ENCODE data around the gene VMP1. TPM values are rescaled to one million over a fixed set of nuclear protein-coding genes. Genes with fewer than 3 reads are reported as not detected.
A peak's percentile ranks its signal among the peaks of the same experiment; 100 is the strongest.
"Not testable (repeated sequence)": the region's sequence is repeated elsewhere in the genome, so short reads cannot be mapped to it uniquely, and the experiment has no call there.

The VMP1 gene
- polyA plus RNA-seq, 3 donors = 90.1 to 126 (median 108) TPM

GRCh38 chr17:59815965-59816364, 108.5 kb downstream of the VMP1 start:
- DNase-seq (ENCODE audit: extremely low read depth in 1 of 11, low read depth in 9 of 11, low spot score in 4 of 11) = no peak

GRCh38 chr17:59825533-59826322, 118.3 kb downstream of the VMP1 start:
- DNase-seq (ENCODE audit: extremely low read depth in 1 of 11, low read depth in 9 of 11, low spot score in 4 of 11) = no peak

- DNase-seq (ENCODE audit: extremely low read depth in 1 of 11, low read depth in 9 of 11, low spot score in 4 of 11) = no peak
These were observed 119.4 kb downstream of the VMP1 start for GRCh38 chr17:59826706-59827453.

- DNase-seq (ENCODE audit: extremely low read depth in 1 of 11, low read depth in 9 of 11, low spot score in 4 of 11) = no peak
These were observed 120.4 kb downstream of the VMP1 start for GRCh38 chr17:59827721-59828477.

- no peak for DNase-seq (ENCODE audit: extremely low read depth in 1 of 11, low read depth in 9 of 11, low spot score in 4 of 11)
These were observed 121.0 kb downstream of the VMP1 start for GRCh38 chr17:59828478-59828760.

- not testable (repeated sequence) for DNase-seq (ENCODE audit: extremely low read depth in 1 of 11, low read depth in 9 of 11, low spot score in 4 of 11)
These were observed 121.4 kb downstream of the VMP1 start for GRCh38 chr17:59828819-59829216.

GRCh38 chr17:59829217-59830006, 122.0 kb downstream of the VMP1 start:
- DNase-seq (ENCODE audit: extremely low read depth in 1 of 11, low read depth in 9 of 11, low spot score in 4 of 11) = peak in 2 of 11 donors; percentile 59 to 73

GRCh38 chr17:59830007-59830630, 122.7 kb downstream of the VMP1 start:
- no peak for DNase-seq (ENCODE audit: extremely low read depth in 1 of 11, low read depth in 9 of 11, low spot score in 4 of 11)

GRCh38 chr17:59830846-59831486, 123.5 kb downstream of the VMP1 start:
- no peak for DNase-seq (ENCODE audit: extremely low read depth in 1 of 11, low read depth in 9 of 11, low spot score in 4 of 11)

- no peak for DNase-seq (ENCODE audit: extremely low read depth in 1 of 11, low read depth in 9 of 11, low spot score in 4 of 11)
These were observed 125.5 kb downstream of the VMP1 start for GRCh38 chr17:59832883-59833379.

GRCh38 chr17:59837308-59838051, 130.0 kb downstream of the VMP1 start:
- peak; percentile 70 to 97 (median 89) for DNase-seq (ENCODE audit: extremely low read depth in 1 of 11, low read depth in 9 of 11, low spot score in 4 of 11)

- DNase-seq (ENCODE audit: extremely low read depth in 1 of 11, low read depth in 9 of 11, low spot score in 4 of 11) = no peak
These were observed 130.8 kb downstream of the VMP1 start for GRCh38 chr17:59838052-59838916.

- no peak for DNase-seq (ENCODE audit: extremely low read depth in 1 of 11, low read depth in 9 of 11, low spot score in 4 of 11)
These were observed 132.3 kb downstream of the VMP1 start for GRCh38 chr17:59839651-59840328.

- DNase-seq (ENCODE audit: extremely low read depth in 1 of 11, low read depth in 9 of 11, low spot score in 4 of 11) = no peak
These were observed 133.1 kb downstream of the VMP1 start for GRCh38 chr17:59840329-59841090.

All from renal cortex interstitium (tissue), 11 donors.